ENCODE measurements around the gene CORO7.

CORO7 gene

GRCh38 chr16:4376893-4377572 is 39.4 kb downstream of the CORO7 start:
- no peaks in the 10 kb centered on the region for H3K9me3 Mint-ChIP-seq

GRCh38 chr16:4376126-4376892 is 40.1 kb downstream of the CORO7 start:
- Mint-ChIP-seq H3K9me3 (no peaks in the 10 kb centered on the region), H3K36me3 (ENCODE audit: low read depth) (peaks cover 3% of the 10 kb centered on the region), H3K27ac (no peak overlapping the region), H3K4me3 (no peak overlapping the region), H3K27me3 (ENCODE audit: low read depth) (no peaks in the 10 kb centered on the region), H3K4me1 (ENCODE audit: low read depth) (peaks cover 4% of the 10 kb centered on the region)

More at GRCh38 chr16:4376893-4377572, 39.4 kb downstream of the CORO7 start:
- Mint-ChIP-seq H3K4me3 (no peak overlapping the region), H3K27me3 (ENCODE audit: low read depth) (no peaks in the 10 kb centered on the region), H3K4me1 (ENCODE audit: low read depth) (peaks cover 4% of the 10 kb centered on the region), H3K27ac (no peak overlapping the region), H3K36me3 (ENCODE audit: low read depth) (peaks cover 3% of the 10 kb centered on the region)

GRCh38 chr16:4375717-4376116 is 40.7 kb downstream of the CORO7 start:
- H3K27ac Mint-ChIP-seq: no peak overlapping the region
- H3K4me3 Mint-ChIP-seq: no peak overlapping the region
- no peaks in the 10 kb centered on the region for H3K9me3 Mint-ChIP-seq
- H3K4me1 Mint-ChIP-seq (ENCODE audit: low read depth): peaks cover 4% of the 10 kb centered on the region
- H3K36me3 Mint-ChIP-seq (ENCODE audit: low read depth): peaks cover 3% of the 10 kb centered on the region
- H3K27me3 Mint-ChIP-seq (ENCODE audit: low read depth): no peaks in the 10 kb centered on the region

- peaks cover 3% of the 10 kb centered on the region for H3K36me3 Mint-ChIP-seq (ENCODE audit: low read depth)
- no peak overlapping the region for H3K4me3 Mint-ChIP-seq
- H3K27me3 Mint-ChIP-seq (ENCODE audit: low read depth): no peaks in the 10 kb centered on the region
- peaks cover 4% of the 10 kb centered on the region for H3K4me1 Mint-ChIP-seq (ENCODE audit: low read depth)
- H3K27ac Mint-ChIP-seq: no peak overlapping the region
- no peaks in the 10 kb centered on the region for H3K9me3 Mint-ChIP-seq
Observed at GRCh38 chr16:4373909-4374742, 42.3 kb downstream of the CORO7 start.

- Mint-ChIP-seq H3K27ac (no peak overlapping the region), H3K9me3 (no peaks in the 10 kb centered on the region), H3K36me3 (ENCODE audit: low read depth) (peaks cover 3% of the 10 kb centered on the region), H3K4me1 (ENCODE audit: low read depth) (peaks cover 4% of the 10 kb centered on the region), H3K4me3 (no peak overlapping the region), H3K27me3 (ENCODE audit: low read depth) (no peaks in the 10 kb centered on the region)
Observed at GRCh38 chr16:4373356-4373908, 43.0 kb downstream of the CORO7 start.

GRCh38 chr16:4372578-4373355 is 43.6 kb downstream of the CORO7 start:
- H3K9me3 Mint-ChIP-seq: no peaks in the 10 kb centered on the region
- H3K27me3 Mint-ChIP-seq (ENCODE audit: low read depth): no peaks in the 10 kb centered on the region
- no peak overlapping the region for H3K27ac Mint-ChIP-seq

GRCh38 chr16:4372001-4372577 is 44.3 kb downstream of the CORO7 start:
- H3K9me3 Mint-ChIP-seq: no peaks in the 10 kb centered on the region

More at GRCh38 chr16:4372578-4373355, 43.6 kb downstream of the CORO7 start:
- H3K36me3 Mint-ChIP-seq (ENCODE audit: low read depth): peaks cover under 1% of the 10 kb centered on the region
- H3K4me3 Mint-ChIP-seq: no peak overlapping the region
- H3K4me1 Mint-ChIP-seq (ENCODE audit: low read depth): peaks cover 4% of the 10 kb centered on the region

GRCh38 chr16:4371357-4372000 is 44.9 kb downstream of the CORO7 start, which contains the start of gene VASN:
TSS of gene VASN (plus strand) at chr16:4371848. CDS start at chr16:4380878, 9,030 bp downstream.
- no peak within 1 kb of the TSS for H3K27ac Mint-ChIP-seq
- no peaks in the 10 kb centered on the region for H3K36me3 Mint-ChIP-seq (ENCODE audit: low read depth)
- no peaks in the 10 kb centered on the region for H3K9me3 Mint-ChIP-seq
- H3K4me3 Mint-ChIP-seq: peak within 1 kb of the TSS; percentile 34
- peaks cover 4% of the 10 kb centered on the region for H3K4me1 Mint-ChIP-seq (ENCODE audit: low read depth)
- no peaks in the 10 kb centered on the region for H3K27me3 Mint-ChIP-seq (ENCODE audit: low read depth)

More at GRCh38 chr16:4372001-4372577, 44.3 kb downstream of the CORO7 start:
- no peaks in the 10 kb centered on the region for H3K36me3 Mint-ChIP-seq (ENCODE audit: low read depth)
- H3K27me3 Mint-ChIP-seq (ENCODE audit: low read depth): no peaks in the 10 kb centered on the region
- no peak overlapping the region for H3K27ac Mint-ChIP-seq
- H3K4me1 Mint-ChIP-seq (ENCODE audit: low read depth): peaks cover 4% of the 10 kb centered on the region
- peak overlapping the region; percentile 34 for H3K4me3 Mint-ChIP-seq

GRCh38 chr16:4370570-4371356 is 45.6 kb downstream of the CORO7 start:
- Mint-ChIP-seq H3K27ac (no peak overlapping the region), H3K36me3 (ENCODE audit: low read depth) (no peaks in the 10 kb centered on the region), H3K4me1 (ENCODE audit: low read depth) (peaks cover 3% of the 10 kb centered on the region), H3K4me3 (no peak overlapping the region), H3K9me3 (no peaks in the 10 kb centered on the region), H3K27me3 (ENCODE audit: low read depth) (no peaks in the 10 kb centered on the region)

GRCh38 chr16:4370151-4370550 is 46.2 kb downstream of the CORO7 start:
- Mint-ChIP-seq H3K27ac (no peak overlapping the region), H3K36me3 (ENCODE audit: low read depth) (no peaks in the 10 kb centered on the region), H3K27me3 (ENCODE audit: low read depth) (no peaks in the 10 kb centered on the region), H3K4me3 (no peak overlapping the region), H3K9me3 (no peaks in the 10 kb centered on the region), H3K4me1 (ENCODE audit: low read depth) (peaks cover 2% of the 10 kb centered on the region)

- Mint-ChIP-seq H3K4me1 (ENCODE audit: low read depth) (peaks cover 2% of the 10 kb centered on the region), H3K27ac (no peak overlapping the region), H3K4me3 (no peak overlapping the region), H3K36me3 (ENCODE audit: low read depth) (no peaks in the 10 kb centered on the region), H3K27me3 (ENCODE audit: low read depth) (no peaks in the 10 kb centered on the region), H3K9me3 (no peaks in the 10 kb centered on the region)
Observed at GRCh38 chr16:4369007-4369733, 47.2 kb downstream of the CORO7 start.

- no peak overlapping the region for H3K4me3 Mint-ChIP-seq
- H3K27ac Mint-ChIP-seq: no peak overlapping the region
- H3K36me3 Mint-ChIP-seq (ENCODE audit: low read depth): peaks cover 7% of the 10 kb centered on the region
- no peaks in the 10 kb centered on the region for H3K9me3 Mint-ChIP-seq
- peaks cover 2% of the 10 kb centered on the region for H3K4me1 Mint-ChIP-seq (ENCODE audit: low read depth)
- H3K27me3 Mint-ChIP-seq (ENCODE audit: low read depth): no peaks in the 10 kb centered on the region
Observed at GRCh38 chr16:4367393-4367856, 49.0 kb downstream of the CORO7 start.
